AG08395 (cell line): ENCODE measurements around the gene NCAPD2.

Source experiments
- DNase-seq: peaks from one replicate; pipeline ENCODE4 v3.0.0; 2012; ENCODE audit warnings: mixed read lengths, low spot score

Gene NCAPD2

DNA sequence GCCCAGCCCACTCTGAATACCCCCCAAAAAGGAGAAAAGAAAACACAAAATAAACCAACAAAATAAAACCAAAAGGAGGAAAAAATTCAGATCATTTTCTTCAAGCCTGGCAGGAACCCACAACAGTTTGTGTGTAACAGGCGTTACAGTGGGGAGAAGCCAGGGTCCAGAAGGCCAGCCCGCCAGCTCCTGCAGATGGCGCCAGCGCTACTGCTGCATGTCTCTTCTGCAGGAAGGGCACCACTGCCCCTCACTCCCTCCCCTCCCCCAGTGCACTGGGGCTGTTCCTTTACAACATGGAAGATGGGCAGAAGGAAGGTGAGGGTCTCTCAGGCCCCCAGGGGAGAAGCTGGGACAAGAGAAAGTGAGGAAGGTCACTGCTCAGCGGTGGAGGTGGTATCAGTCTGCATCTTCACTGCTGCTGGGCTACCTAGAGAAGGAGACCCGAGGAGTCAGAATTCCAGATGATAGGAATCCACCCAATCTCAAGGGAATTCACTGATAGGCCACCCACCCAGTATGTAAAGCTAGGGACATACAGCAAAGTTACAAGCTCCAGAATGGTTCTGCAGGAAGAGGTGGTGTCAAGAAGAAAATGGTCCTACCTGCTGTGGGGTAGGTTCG lies 76.5 kb downstream of the NCAPD2 start:
- peak; percentile 52 for DNase-seq

GRCh38 chr12:6573001-6573400 lies 79.1 kb downstream of the NCAPD2 start:
- no peak for DNase-seq

DNA sequence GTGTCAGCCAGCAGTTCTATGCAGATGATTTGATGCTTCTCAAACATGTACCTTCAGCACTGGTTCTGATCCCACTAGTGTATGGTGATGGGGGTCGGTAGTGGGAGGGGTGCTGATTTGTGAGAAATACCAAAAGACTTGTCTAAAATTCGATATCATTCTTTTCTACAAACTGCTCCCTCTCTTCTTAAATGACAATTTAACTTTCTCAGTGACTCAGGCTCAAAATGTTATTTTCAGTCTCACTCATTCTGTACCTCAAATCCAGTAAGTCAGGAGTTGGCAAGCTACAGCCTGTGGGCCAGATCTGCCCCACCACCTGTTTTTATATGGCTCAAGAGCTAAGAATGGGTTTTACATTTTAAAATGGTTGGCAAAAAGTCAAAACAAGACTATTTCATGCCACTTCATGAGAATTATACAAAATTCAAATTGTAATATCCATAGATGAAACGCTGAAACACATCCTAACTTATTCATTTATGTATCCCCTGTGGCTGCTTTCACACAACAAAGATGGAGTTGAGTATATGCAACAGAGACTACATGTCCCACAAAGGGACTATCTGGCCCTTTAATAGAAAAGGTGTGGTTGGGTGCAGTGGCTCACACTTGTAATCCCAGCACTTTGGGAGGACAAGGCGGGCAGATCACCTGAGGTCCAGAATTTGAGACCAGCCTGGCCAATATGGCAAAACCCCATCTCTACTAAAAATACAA lies 80.8 kb downstream of the NCAPD2 start:
- DNase-seq: no peak

DNA sequence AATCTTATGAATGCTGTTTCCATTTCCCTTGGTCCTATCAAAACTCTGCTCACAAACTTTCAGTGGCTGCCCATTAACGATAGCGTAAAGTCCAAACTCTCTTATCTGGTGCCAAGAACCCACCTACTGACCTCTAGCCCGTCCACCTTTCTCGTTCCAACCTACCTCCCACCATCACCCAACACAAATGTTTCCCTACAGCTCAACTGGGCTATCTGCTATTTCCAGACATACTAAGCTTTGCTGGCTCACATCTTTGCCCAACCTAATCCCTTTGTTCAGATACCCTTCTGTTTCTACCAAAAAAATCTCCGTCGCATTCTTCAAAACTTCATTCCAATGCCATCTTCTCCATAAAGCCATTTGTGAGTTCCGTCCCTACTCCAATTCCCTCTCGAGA lies 81.7 kb downstream of the NCAPD2 start:
- no peak for DNase-seq
